GM23338 (cell line): ENCODE results near the gene SAFB2. TPM values are rescaled to one million over a fixed set of nuclear protein-coding genes. Genes with fewer than 3 reads are reported as not detected.

Source experiments
- ATAC-seq: fragments of 200-7000 bp; cut with Tn5 transposase; 3 replicates; pipeline ENCODE4 v1.9.1; 2020
- DNase-seq: peaks from one replicate; pipeline ENCODE4 v3.0.0-alpha.2; 2015; ENCODE audit warnings: low spot score
- H2AFZ ChIP-seq: fragments of 200-600 bp; sonication (generic); 2 replicates; pipeline ENCODE4 v1.8.0; 2016; ENCODE audit warnings: antibody characterized with exemption, mild to moderate bottlenecking, moderate library complexity
- H3F3A ChIP-seq: fragments of 200-600 bp; sonication (generic); replicated peaks from 2 replicates; pipeline ENCODE4 v1.8.0; 2017; ENCODE audit warnings: antibody characterized with exemption, mixed run types, low read depth
- H3K27ac ChIP-seq: fragments of 200-600 bp; sonication (generic); 2 replicates; pipeline ENCODE4 v1.6.1; 2016; ENCODE audit warnings: low read depth
- H3K27me3 ChIP-seq: fragments of 200-600 bp; sonication (generic); 2 replicates; pipeline ENCODE4 v1.8.0; 2016; ENCODE audit warnings: mild to moderate bottlenecking, mixed run types, moderate library complexity; ENCODE audit not compliant: insufficient read depth
- H3K36me3 ChIP-seq: fragments of 200-600 bp; sonication (generic); 2 replicates; pipeline ENCODE4 v1.8.0; 2016; ENCODE audit warnings: mild to moderate bottlenecking; ENCODE audit not compliant: insufficient read depth
- H3K4me1 ChIP-seq: fragments of 200-600 bp; sonication (generic); 2 replicates; pipeline ENCODE4 v1.8.0; 2016; ENCODE audit warnings: mild to moderate bottlenecking, moderate library complexity; ENCODE audit not compliant: insufficient read depth
- H3K4me2 ChIP-seq: fragments of 200-600 bp; sonication (generic); 2 replicates; pipeline ENCODE4 v1.7.1; 2017; ENCODE audit warnings: mixed run types
- H3K4me3 ChIP-seq: fragments of 200-600 bp; sonication (generic); 2 replicates; pipeline ENCODE4 v1.6.1; 2016; ENCODE audit warnings: mixed run types
- H3K79me2 ChIP-seq: fragments of 200-600 bp; sonication (generic); replicated peaks from 2 replicates; pipeline ENCODE4 v1.8.0; 2017; ENCODE audit warnings: mild to moderate bottlenecking; ENCODE audit not compliant: insufficient read depth
- H3K9me2 ChIP-seq: fragments of 200-600 bp; sonication (generic); 2 replicates; pipeline ENCODE4 v1.8.0; 2017; ENCODE audit not compliant: insufficient read depth
- H4K20me1 ChIP-seq: fragments of 200-600 bp; sonication (generic); replicated peaks from 2 replicates; pipeline ENCODE4 v1.8.0; 2017; ENCODE audit warnings: mild to moderate bottlenecking; ENCODE audit not compliant: insufficient read depth
- H3K27ac Mint-ChIP-seq: 2 replicates; pipeline ENCODE4 v1.8.0; 2020; ENCODE audit warnings: inconsistent platforms, mild to moderate bottlenecking, moderate library complexity, mixed read lengths
- H3K27me3 Mint-ChIP-seq: 3 replicates; pipeline ENCODE4 v1.8.0; 2022; ENCODE audit warnings: low read depth, mild to moderate bottlenecking, moderate library complexity, mixed read lengths, inconsistent platforms; ENCODE audit not compliant: insufficient read depth, poor library complexity
- H3K36me3 Mint-ChIP-seq: 3 replicates; pipeline ENCODE4 v1.8.0; 2021; ENCODE audit warnings: low read depth, mild to moderate bottlenecking, inconsistent platforms, moderate library complexity, mixed read lengths
- H3K4me1 Mint-ChIP-seq: 3 replicates; pipeline ENCODE4 v1.8.0; 2020; ENCODE audit warnings: mild to moderate bottlenecking, inconsistent platforms, mixed read lengths
- H3K4me3 Mint-ChIP-seq: 3 replicates; pipeline ENCODE4 v1.8.0; 2021; ENCODE audit warnings: moderate library complexity, mild to moderate bottlenecking, inconsistent platforms, mixed read lengths
- H3K9me3 Mint-ChIP-seq: 3 replicates; pipeline ENCODE4 v1.8.0; 2020; ENCODE audit warnings: moderate library complexity, mild to moderate bottlenecking, inconsistent platforms, mixed read lengths
- CREB1 ChIP-seq: fragments of 250-450 bp; sonication (Bioruptor Pico); IDR thresholded peaks from 2 replicates; pipeline ENCODE4 v1.5.0; 2020; ENCODE audit warnings: low read depth, mild to moderate bottlenecking, moderate library complexity
- EZH2phosphoT487 ChIP-seq: fragments of 200-600 bp; sonication (generic); IDR thresholded peaks from one replicate; pipeline ENCODE4 v1.8.1; 2018; ENCODE audit warnings: antibody characterized with exemption; ENCODE audit not compliant: unreplicated experiment
- NANOG ChIP-seq: IDR thresholded peaks from 2 replicates; pipeline ENCODE4 v1.6.1; 2016; ENCODE audit warnings: antibody characterized with exemption, borderline replicate concordance
- POLR2AphosphoS5 ChIP-seq: IDR thresholded peaks from 2 replicates; pipeline ENCODE4 v1.6.1; 2016; ENCODE audit warnings: antibody characterized with exemption, low read depth
- STAT1 ChIP-seq: IDR thresholded peaks from one replicate; pipeline ENCODE4 v1.6.1; 2016; ENCODE audit warnings: antibody characterized with exemption; ENCODE audit not compliant: unreplicated experiment
- ZNF114 ChIP-seq: fragments of 250-450 bp; sonication (Bioruptor Pico); IDR thresholded peaks from 2 replicates; pipeline ENCODE4 v1.5.0; 2020; ENCODE audit warnings: mild to moderate bottlenecking, moderate library complexity
- ZNF331 ChIP-seq: fragments of 250-450 bp; sonication (Bioruptor Pico); IDR thresholded peaks from 2 replicates; pipeline ENCODE4 v1.5.0; 2020; ENCODE audit warnings: low read depth, mild to moderate bottlenecking, moderate library complexity
- polyA plus RNA-seq: library from polyadenylated mRNA; unstranded; fragments of >200 nt; fragmentation: Nextera tagmentation; extraction: Ambion mirVana; gene quantifications from 2 replicates; pipeline ENCODE4 v1.2.1, GENCODE V29; 2016
- total RNA-seq: library from RNA; depleted of rRNA; stranded (reverse); fragments of >200 nt; shearing (Covaris generic); gene quantifications from 2 replicates; pipeline ENCODE4 v1.2.3, GENCODE V29; 2014
- TF ChIP-seq, protein P1 (sequence below), 2 experiments: fragments of 200-600 bp in 1 of 2; sonication (generic) in 1 of 2; conservative IDR thresholded peaks; 2 replicates each; pipeline versions ENCODE4 v1.5.1 to v1.6.1; 2016 to 2017; ENCODE audit warnings: antibody characterized with exemption in 2 of 2, low read depth in 2 of 2, mild to moderate bottlenecking in 2 of 2, moderate library complexity in 1 of 2
- TF ChIP-seq, protein P2 (sequence below): IDR thresholded peaks from one replicate; pipeline ENCODE4 v1.6.1; 2018; ENCODE audit warnings: antibody characterized with exemption; ENCODE audit not compliant: unreplicated experiment
- TF ChIP-seq, protein P3 (sequence below): IDR thresholded peaks from 2 replicates; pipeline ENCODE4 v1.6.1; 2016; ENCODE audit warnings: antibody characterized with exemption

The SAFB2 gene
- total and polyA plus RNA-seq, 2 experiments from 2014 or later = 37.7 to 102 TPM

DNA sequence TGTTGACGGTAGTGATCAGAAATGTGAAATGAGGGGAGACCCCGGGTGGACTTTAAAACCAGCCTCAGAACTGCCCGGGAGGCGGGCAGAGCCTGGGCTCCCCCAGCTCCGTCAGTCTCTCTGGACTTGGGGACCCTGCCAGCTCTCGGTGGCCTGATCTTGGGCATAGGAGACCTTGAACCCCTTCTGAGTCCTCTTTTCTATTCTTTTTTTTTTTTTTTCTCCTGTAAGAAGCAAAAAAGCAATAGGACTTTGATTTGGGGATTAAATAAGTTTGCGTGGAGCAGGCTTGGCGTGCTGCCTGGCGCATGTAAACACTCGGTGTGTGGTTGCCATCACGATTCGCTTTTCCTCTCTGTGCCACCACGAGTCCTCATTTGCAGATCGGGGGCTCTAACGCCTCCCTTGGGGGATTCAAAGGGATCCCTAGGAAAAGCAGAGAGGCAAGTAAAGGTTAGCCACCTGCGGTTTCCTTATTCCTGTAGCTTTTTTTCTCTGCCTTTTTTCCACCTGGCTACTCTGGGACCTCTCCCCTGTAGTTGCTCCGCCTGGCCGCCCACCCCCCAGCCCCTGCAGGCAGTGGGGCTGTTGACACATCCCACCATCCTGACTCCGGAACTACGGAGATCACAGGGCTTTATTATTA is 1.6 kb upstream of the SAFB2 start:
- Histone ChIP-seq H3K4me3 (peak overlapping the region; percentile 98), H2AFZ (no peak overlapping the region), H3K79me2 (peaks cover 94% of the 10 kb centered on the region), H3K9me2 (no peaks in the 10 kb centered on the region), H4K20me1 (peaks cover 66% of the 10 kb centered on the region), H3K36me3 (peaks cover 46% of the 10 kb centered on the region), H3K4me1 (peaks cover 20% of the 10 kb centered on the region), H3F3A (peaks cover 24% of the 10 kb centered on the region; the same call in 1 of the 2 replicates), H3K27ac (no peak overlapping the region), H3K4me2 (peak overlapping the region; percentile 91), H3K27me3 (no peaks in the 10 kb centered on the region)
- ATAC-seq (peak; percentile 5; the same call in 1 of the 3 replicates), DNase-seq (peak; percentile 52)
- Mint-ChIP-seq H3K4me3 (peak overlapping the region; percentile 100), H3K9me3 (peaks cover 5% of the 10 kb centered on the region), H3K27ac (peak overlapping the region; percentile 92), H3K4me1 (peaks cover 38% of the 10 kb centered on the region), H3K36me3 (peaks cover 74% of the 10 kb centered on the region), H3K27me3 (peaks cover 8% of the 10 kb centered on the region)
- no peak for TF ChIP-seq CREB1 (CRISPR knock-in tag)
- TF ChIP-seq, protein P1, sequence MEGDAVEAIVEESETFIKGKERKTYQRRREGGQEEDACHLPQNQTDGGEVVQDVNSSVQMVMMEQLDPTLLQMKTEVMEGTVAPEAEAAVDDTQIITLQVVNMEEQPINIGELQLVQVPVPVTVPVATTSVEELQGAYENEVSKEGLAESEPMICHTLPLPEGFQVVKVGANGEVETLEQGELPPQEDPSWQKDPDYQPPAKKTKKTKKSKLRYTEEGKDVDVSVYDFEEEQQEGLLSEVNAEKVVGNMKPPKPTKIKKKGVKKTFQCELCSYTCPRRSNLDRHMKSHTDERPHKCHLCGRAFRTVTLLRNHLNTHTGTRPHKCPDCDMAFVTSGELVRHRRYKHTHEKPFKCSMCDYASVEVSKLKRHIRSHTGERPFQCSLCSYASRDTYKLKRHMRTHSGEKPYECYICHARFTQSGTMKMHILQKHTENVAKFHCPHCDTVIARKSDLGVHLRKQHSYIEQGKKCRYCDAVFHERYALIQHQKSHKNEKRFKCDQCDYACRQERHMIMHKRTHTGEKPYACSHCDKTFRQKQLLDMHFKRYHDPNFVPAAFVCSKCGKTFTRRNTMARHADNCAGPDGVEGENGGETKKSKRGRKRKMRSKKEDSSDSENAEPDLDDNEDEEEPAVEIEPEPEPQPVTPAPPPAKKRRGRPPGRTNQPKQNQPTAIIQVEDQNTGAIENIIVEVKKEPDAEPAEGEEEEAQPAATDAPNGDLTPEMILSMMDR (conservative IDR thresholded peaks at IDR 0.05; ENCODE audit: low read depth in 2 of 2) = no peak
- no peak for TF ChIP-seq POLR2AphosphoS5
- TF ChIP-seq NANOG = no peak
- TF ChIP-seq EZH2phosphoT487 = no peak
- TF ChIP-seq ZNF331 = no peak
- TF ChIP-seq, protein P2, sequence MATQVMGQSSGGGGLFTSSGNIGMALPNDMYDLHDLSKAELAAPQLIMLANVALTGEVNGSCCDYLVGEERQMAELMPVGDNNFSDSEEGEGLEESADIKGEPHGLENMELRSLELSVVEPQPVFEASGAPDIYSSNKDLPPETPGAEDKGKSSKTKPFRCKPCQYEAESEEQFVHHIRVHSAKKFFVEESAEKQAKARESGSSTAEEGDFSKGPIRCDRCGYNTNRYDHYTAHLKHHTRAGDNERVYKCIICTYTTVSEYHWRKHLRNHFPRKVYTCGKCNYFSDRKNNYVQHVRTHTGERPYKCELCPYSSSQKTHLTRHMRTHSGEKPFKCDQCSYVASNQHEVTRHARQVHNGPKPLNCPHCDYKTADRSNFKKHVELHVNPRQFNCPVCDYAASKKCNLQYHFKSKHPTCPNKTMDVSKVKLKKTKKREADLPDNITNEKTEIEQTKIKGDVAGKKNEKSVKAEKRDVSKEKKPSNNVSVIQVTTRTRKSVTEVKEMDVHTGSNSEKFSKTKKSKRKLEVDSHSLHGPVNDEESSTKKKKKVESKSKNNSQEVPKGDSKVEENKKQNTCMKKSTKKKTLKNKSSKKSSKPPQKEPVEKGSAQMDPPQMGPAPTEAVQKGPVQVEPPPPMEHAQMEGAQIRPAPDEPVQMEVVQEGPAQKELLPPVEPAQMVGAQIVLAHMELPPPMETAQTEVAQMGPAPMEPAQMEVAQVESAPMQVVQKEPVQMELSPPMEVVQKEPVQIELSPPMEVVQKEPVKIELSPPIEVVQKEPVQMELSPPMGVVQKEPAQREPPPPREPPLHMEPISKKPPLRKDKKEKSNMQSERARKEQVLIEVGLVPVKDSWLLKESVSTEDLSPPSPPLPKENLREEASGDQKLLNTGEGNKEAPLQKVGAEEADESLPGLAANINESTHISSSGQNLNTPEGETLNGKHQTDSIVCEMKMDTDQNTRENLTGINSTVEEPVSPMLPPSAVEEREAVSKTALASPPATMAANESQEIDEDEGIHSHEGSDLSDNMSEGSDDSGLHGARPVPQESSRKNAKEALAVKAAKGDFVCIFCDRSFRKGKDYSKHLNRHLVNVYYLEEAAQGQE = no peak
- no peak for TF ChIP-seq STAT1

DNA sequence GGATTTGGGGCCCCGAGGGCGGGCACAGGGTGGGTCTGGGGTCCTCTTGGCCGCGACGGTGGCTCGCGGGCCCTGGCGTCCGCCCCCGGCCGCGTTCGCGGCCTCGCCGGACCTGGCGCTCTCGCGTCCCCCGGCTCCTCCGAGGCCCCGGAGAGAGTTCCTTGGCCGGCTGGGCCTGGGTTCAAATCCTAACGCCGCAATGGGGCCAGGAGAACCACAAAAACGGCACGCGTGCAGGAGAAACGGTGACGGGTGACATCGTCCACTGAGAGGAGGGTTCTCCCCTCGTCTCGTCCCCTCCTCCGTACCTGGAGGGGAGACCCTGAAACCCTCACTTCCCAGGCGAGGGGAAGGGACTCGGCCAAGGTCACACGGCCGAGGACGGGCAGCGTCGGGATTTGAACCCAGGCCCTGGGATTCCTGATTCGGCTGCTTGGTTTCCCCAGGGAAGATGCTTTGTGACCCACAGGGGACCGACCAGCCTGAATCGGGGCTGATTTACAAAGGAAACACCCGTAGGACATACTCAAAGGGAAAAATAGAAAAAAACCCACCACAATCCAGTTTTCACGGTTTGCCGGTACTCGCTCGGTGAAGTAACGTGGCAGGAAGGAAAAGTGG is 931 bp upstream of the SAFB2 start:
- H3K4me3 ChIP-seq = peak overlapping the region; percentile 98
- ATAC-seq = no peak
- no peak for TF ChIP-seq EZH2phosphoT487
- no peak for TF ChIP-seq ZNF114 (CRISPR knock-in tag)
- TF ChIP-seq, protein P3, sequence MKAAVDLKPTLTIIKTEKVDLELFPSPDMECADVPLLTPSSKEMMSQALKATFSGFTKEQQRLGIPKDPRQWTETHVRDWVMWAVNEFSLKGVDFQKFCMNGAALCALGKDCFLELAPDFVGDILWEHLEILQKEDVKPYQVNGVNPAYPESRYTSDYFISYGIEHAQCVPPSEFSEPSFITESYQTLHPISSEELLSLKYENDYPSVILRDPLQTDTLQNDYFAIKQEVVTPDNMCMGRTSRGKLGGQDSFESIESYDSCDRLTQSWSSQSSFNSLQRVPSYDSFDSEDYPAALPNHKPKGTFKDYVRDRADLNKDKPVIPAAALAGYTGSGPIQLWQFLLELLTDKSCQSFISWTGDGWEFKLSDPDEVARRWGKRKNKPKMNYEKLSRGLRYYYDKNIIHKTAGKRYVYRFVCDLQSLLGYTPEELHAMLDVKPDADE = no peak
- Mint-ChIP-seq H3K27ac (peak overlapping the region; percentile 100), H3K4me3 (peak overlapping the region; percentile 100), H3K9me3 (peaks cover 5% of the 10 kb centered on the region), H3K4me1 (peaks cover 38% of the 10 kb centered on the region), H3K27me3 (peaks cover 11% of the 10 kb centered on the region), H3K36me3 (peaks cover 74% of the 10 kb centered on the region)
- H3K4me2 ChIP-seq = peak overlapping the region; percentile 91
- peaks cover 46% of the 10 kb centered on the region for H3K36me3 ChIP-seq
- no peaks in the 10 kb centered on the region for H3K27me3 ChIP-seq
- no peaks in the 10 kb centered on the region for H3K9me2 ChIP-seq
- H4K20me1 ChIP-seq = peaks cover 66% of the 10 kb centered on the region
- no peak overlapping the region for H2AFZ ChIP-seq
- H3F3A ChIP-seq = peaks cover 18% of the 10 kb centered on the region; the same call in 1 of the 2 replicates
- peak overlapping the region; percentile 97 for H3K27ac ChIP-seq
- peaks cover 94% of the 10 kb centered on the region for H3K79me2 ChIP-seq
- DNase-seq = no peak
- H3K4me1 ChIP-seq = peaks cover 20% of the 10 kb centered on the region
